Measurements from ENCODE around the gene SDC4.

SDC4 gene

GRCh38 chr20:45347936-45348778 lies at the start of gene SDC4:
SDC4 (minus strand) TSS chr20:45348424; CDS start chr20:45348384, 40 bp downstream.
- Histone ChIP-seq H4K20me1 (ENCODE audit: insufficient read depth, low read length, poor library complexity, severe bottlenecking) (no peaks in the 10 kb centered on the region), H3F3A (ENCODE audit: low read depth) (no peaks in the 10 kb centered on the region), H3K4me3 (ENCODE audit: low read length, poor library complexity, severe bottlenecking) (no peak within 1 kb of the TSS), H3K4me1 (ENCODE audit: insufficient read depth, low read length, poor library complexity, severe bottlenecking) (peaks cover 33% of the 10 kb centered on the region), H3K36me3 (ENCODE audit: insufficient read depth, low read length) (no peaks in the 10 kb centered on the region), H3K9me2 (replicated peaks; ENCODE audit: low read depth, low read length) (no peaks in the 10 kb centered on the region), H3K9ac (ENCODE audit: low read depth, low read length, poor library complexity, severe bottlenecking) (no peak within 1 kb of the TSS), H3K9me3 (ENCODE audit: insufficient read depth, low read depth, low read length) (no peaks in the 10 kb centered on the region), H3K79me2 (ENCODE audit: insufficient read depth, low read length) (no peaks in the 10 kb centered on the region), H2AFZ (ENCODE audit: low read length) (no peak within 1 kb of the TSS), H3K4me2 (ENCODE audit: low read depth, low read length, poor library complexity, severe bottlenecking) (no peak within 1 kb of the TSS), H3K27me3 (ENCODE audit: insufficient read depth, low read length, poor library complexity, severe bottlenecking) (no peaks in the 10 kb centered on the region)
- TF ChIP-seq EZH2phosphoT487 (IDR thresholded peaks at IDR 0.05; ENCODE audit: borderline replicate concordance) (no peak), CTCF (conservative IDR thresholded peaks at IDR 0.05; ENCODE audit: low read length) (no peak)

- Histone ChIP-seq H3K36me3 (ENCODE audit: insufficient read depth, low read length) (no peaks in the 10 kb centered on the region), H4K20me1 (ENCODE audit: insufficient read depth, low read length, poor library complexity, severe bottlenecking) (no peaks in the 10 kb centered on the region), H3K4me2 (ENCODE audit: low read depth, low read length, poor library complexity, severe bottlenecking) (no peak overlapping the region), H3K9me2 (replicated peaks; ENCODE audit: low read depth, low read length) (no peaks in the 10 kb centered on the region), H3K79me2 (ENCODE audit: insufficient read depth, low read length) (no peaks in the 10 kb centered on the region), H3K4me1 (ENCODE audit: insufficient read depth, low read length, poor library complexity, severe bottlenecking) (no peaks in the 10 kb centered on the region), H3K4me3 (ENCODE audit: low read length, poor library complexity, severe bottlenecking) (no peak overlapping the region), H3K27me3 (ENCODE audit: insufficient read depth, low read length, poor library complexity, severe bottlenecking) (no peaks in the 10 kb centered on the region), H3K9me3 (ENCODE audit: insufficient read depth, low read depth, low read length) (no peaks in the 10 kb centered on the region; the same call in 1 of the 2 replicates), H3K9ac (ENCODE audit: low read depth, low read length, poor library complexity, severe bottlenecking) (no peak overlapping the region), H3F3A (ENCODE audit: low read depth) (no peaks in the 10 kb centered on the region), H2AFZ (ENCODE audit: low read length) (no peak overlapping the region)
- TF ChIP-seq EZH2phosphoT487 (IDR thresholded peaks at IDR 0.05; ENCODE audit: borderline replicate concordance), result no peak
- TF ChIP-seq CTCF (conservative IDR thresholded peaks at IDR 0.05; ENCODE audit: low read length), result no peak
Measured at GRCh38 chr20:45395114-45395415, 46.8 kb upstream of the SDC4 start.

GRCh38 chr20:45394221-45395113 lies 46.2 kb upstream of the SDC4 start:
- Histone ChIP-seq H3K9me3 (ENCODE audit: insufficient read depth, low read depth, low read length) (no peaks in the 10 kb centered on the region), H3K9ac (ENCODE audit: low read depth, low read length, poor library complexity, severe bottlenecking) (no peak overlapping the region), H3K79me2 (ENCODE audit: insufficient read depth, low read length) (no peaks in the 10 kb centered on the region), H3K4me2 (ENCODE audit: low read depth, low read length, poor library complexity, severe bottlenecking) (no peak overlapping the region), H3K4me1 (ENCODE audit: insufficient read depth, low read length, poor library complexity, severe bottlenecking) (no peaks in the 10 kb centered on the region), H2AFZ (ENCODE audit: low read length) (no peak overlapping the region), H3K4me3 (ENCODE audit: low read length, poor library complexity, severe bottlenecking) (no peak overlapping the region), H3F3A (ENCODE audit: low read depth) (no peaks in the 10 kb centered on the region), H3K27me3 (ENCODE audit: insufficient read depth, low read length, poor library complexity, severe bottlenecking) (no peaks in the 10 kb centered on the region), H3K9me2 (replicated peaks; ENCODE audit: low read depth, low read length) (no peaks in the 10 kb centered on the region), H4K20me1 (ENCODE audit: insufficient read depth, low read length, poor library complexity, severe bottlenecking) (no peaks in the 10 kb centered on the region), H3K36me3 (ENCODE audit: insufficient read depth, low read length) (no peaks in the 10 kb centered on the region)
- TF ChIP-seq CTCF (conservative IDR thresholded peaks at IDR 0.05; ENCODE audit: low read length) (no peak), EZH2phosphoT487 (IDR thresholded peaks at IDR 0.05; ENCODE audit: borderline replicate concordance) (no peak)

Measured in Loucy (cell line).